Ishikawa (cell line): ENCODE results near the gene PRR33.

ENCODE experiments used
- CEBPB ChIP-seq: IDR thresholded peaks from 2 replicates; pipeline ENCODE4 v1.6.1; 2012
- CREB1 ChIP-seq: IDR thresholded peaks from 2 replicates; pipeline ENCODE4 v1.6.1; 2012; ENCODE audit warnings: low read depth
- EGR1 ChIP-seq: IDR thresholded peaks from 2 replicates; pipeline ENCODE4 v1.6.1; 2012
- NFIC ChIP-seq: IDR thresholded peaks from 2 replicates; pipeline ENCODE4 v1.6.1; 2012
- RAD21 ChIP-seq: IDR thresholded peaks from 2 replicates; pipeline ENCODE4 v1.6.1; 2012; ENCODE audit warnings: low read depth
- TAF1 ChIP-seq: IDR thresholded peaks from 2 replicates; pipeline ENCODE4 v1.6.1; 2012; ENCODE audit warnings: low read depth, mild to moderate bottlenecking
- TEAD4 ChIP-seq: IDR thresholded peaks from 2 replicates; pipeline ENCODE4 v1.6.1; 2012
- YY1 ChIP-seq: IDR thresholded peaks from 2 replicates; pipeline ENCODE4 v1.6.1; 2012; ENCODE audit warnings: low read depth
- TF ChIP-seq, protein P1 (sequence below): IDR thresholded peaks from 2 replicates; pipeline ENCODE4 v1.6.1; 2012; ENCODE audit warnings: low read depth, mild to moderate bottlenecking
- TF ChIP-seq, protein P2 (sequence below): IDR thresholded peaks from 2 replicates; pipeline ENCODE4 v1.6.1; 2012

DNA sequence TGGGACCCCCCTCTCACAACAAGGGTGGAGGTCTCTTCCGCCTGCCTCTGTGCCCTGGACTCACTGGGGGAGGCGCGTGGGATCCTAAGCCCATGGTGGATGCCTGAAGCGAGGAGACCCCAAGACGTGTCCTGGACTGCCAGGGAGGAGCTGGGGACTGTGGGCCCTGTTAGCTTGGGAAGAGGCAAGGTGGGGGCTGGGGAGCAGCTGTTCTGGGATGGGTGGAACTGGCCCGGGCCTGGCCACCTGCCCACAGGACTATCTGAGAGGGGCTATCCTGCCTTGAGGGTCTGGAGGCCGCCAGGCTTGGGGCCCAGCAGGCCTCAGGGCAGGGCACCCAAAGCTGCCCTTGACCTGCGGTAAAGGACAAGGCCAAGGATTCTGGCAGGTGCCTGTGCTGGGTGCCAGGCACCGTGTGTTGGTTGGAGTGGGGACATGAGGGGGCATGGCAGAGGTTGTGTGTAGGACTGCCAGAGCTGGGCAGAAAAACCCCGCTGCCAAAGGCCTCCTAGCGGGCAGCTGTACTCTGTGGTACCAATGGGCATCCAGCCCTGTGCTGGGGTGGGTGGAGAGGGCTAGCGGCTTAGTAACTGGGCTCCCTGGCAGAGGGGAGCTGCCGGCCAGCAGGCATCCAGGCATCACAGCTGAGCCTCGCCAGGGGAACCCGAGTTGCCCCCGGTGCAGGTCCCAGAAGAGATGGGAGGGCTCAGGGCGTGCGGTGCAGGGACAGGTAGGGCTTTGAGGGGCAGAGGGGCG, 38.1 kb downstream of the PRR33 start:
- TF ChIP-seq RAD21, result no peak
- no peak for TF ChIP-seq EGR1
- TF ChIP-seq, protein P1, sequence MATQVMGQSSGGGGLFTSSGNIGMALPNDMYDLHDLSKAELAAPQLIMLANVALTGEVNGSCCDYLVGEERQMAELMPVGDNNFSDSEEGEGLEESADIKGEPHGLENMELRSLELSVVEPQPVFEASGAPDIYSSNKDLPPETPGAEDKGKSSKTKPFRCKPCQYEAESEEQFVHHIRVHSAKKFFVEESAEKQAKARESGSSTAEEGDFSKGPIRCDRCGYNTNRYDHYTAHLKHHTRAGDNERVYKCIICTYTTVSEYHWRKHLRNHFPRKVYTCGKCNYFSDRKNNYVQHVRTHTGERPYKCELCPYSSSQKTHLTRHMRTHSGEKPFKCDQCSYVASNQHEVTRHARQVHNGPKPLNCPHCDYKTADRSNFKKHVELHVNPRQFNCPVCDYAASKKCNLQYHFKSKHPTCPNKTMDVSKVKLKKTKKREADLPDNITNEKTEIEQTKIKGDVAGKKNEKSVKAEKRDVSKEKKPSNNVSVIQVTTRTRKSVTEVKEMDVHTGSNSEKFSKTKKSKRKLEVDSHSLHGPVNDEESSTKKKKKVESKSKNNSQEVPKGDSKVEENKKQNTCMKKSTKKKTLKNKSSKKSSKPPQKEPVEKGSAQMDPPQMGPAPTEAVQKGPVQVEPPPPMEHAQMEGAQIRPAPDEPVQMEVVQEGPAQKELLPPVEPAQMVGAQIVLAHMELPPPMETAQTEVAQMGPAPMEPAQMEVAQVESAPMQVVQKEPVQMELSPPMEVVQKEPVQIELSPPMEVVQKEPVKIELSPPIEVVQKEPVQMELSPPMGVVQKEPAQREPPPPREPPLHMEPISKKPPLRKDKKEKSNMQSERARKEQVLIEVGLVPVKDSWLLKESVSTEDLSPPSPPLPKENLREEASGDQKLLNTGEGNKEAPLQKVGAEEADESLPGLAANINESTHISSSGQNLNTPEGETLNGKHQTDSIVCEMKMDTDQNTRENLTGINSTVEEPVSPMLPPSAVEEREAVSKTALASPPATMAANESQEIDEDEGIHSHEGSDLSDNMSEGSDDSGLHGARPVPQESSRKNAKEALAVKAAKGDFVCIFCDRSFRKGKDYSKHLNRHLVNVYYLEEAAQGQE, result no peak
- no peak for TF ChIP-seq TAF1
- TF ChIP-seq YY1, result no peak
- TF ChIP-seq CEBPB, result no peak
- no peak for TF ChIP-seq TEAD4
- TF ChIP-seq, protein P2, sequence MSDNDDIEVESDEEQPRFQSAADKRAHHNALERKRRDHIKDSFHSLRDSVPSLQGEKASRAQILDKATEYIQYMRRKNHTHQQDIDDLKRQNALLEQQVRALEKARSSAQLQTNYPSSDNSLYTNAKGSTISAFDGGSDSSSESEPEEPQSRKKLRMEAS, result no peak
- no peak for TF ChIP-seq NFIC
- TF ChIP-seq CREB1, result no peak
